K562 (cell line): Measurements from ENCODE around the gene PTGFR.

Source experiments
- CTCF ChIP-seq, 3 experiments: IDR thresholded peaks in 2 of 3; conservative IDR thresholded peaks in 1 of 3; 2 replicates each; pipeline ENCODE4 v1.5.1; 2011 to 2012; ENCODE audit warnings: low read length in 3 of 3, mild to moderate bottlenecking in 3 of 3, control low read depth in 2 of 3, improper control_type of control experiment in 1 of 3, inconsistent platforms in 1 of 3, low read depth in 1 of 3, mixed read lengths in 1 of 3, moderate library complexity in 1 of 3; ENCODE audit not compliant: insufficient read depth in 2 of 3
- ERF ChIP-seq: fragments of 450-650 bp; formaldehyde crosslinking; IDR thresholded peaks from 2 replicates; pipeline ENCODE4 v1.4.0; 2020; ENCODE audit warnings: mild to moderate bottlenecking, mixed read lengths
- EZH2 ChIP-seq: IDR thresholded peaks from 2 replicates; pipeline ENCODE4 v1.6.1; 2012; ENCODE audit warnings: low read depth, mild to moderate bottlenecking, inconsistent platforms, low read length, borderline replicate concordance
- MAX ChIP-seq: sonication (generic); formaldehyde crosslinking; IDR thresholded peaks from 2 replicates; pipeline ENCODE4 v1.9.0; 2022; ENCODE audit warnings: mild to moderate bottlenecking, missing genetic modification reagents
- TF ChIP-seq, protein P1 (sequence below): fragments of 450-650 bp; formaldehyde crosslinking; IDR thresholded peaks from 2 replicates; pipeline ENCODE4 v1.4.0; 2020; ENCODE audit warnings: mild to moderate bottlenecking

- TF ChIP-seq MAX (no peak), CTCF (IDR thresholded peaks at IDR 0.05 in 2 of 3, conservative IDR thresholded peaks at IDR 0.05 in 1 of 3; ENCODE audit: insufficient read depth in 2 of 3, low read depth in 1 of 3, low read length in 3 of 3) (no peak), ERF (no peak), EZH2 (no peak)
- TF ChIP-seq, protein P1, sequence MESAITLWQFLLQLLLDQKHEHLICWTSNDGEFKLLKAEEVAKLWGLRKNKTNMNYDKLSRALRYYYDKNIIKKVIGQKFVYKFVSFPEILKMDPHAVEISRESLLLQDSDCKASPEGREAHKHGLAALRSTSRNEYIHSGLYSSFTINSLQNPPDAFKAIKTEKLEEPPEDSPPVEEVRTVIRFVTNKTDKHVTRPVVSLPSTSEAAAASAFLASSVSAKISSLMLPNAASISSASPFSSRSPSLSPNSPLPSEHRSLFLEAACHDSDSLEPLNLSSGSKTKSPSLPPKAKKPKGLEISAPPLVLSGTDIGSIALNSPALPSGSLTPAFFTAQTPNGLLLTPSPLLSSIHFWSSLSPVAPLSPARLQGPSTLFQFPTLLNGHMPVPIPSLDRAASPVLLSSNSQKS (CRISPR knock-in tag) = no peak
Observed at GRCh38 chr1:78447086-78447485, 43.7 kb upstream of the PTGFR start.
